ENCODE measurements around the gene TPP2.

DNA sequence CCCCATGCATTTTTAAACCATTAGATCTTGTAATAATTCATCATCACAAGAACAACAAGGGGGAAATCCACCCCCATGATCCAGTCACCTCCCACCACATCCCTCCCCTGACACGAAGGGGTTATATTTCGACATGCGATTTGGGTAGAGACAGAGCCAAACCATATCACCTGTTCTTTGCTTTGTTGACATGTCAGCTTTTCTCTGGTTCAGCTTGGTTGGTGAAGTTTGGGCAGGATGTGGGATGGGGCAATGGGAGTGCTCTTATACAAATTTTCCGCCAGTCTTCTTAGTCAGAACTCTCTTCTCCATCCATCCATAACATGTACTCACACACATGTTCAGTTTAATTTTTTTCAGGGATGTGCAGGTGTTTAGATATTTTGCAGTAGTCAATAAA lies 12.9 kb downstream of the TPP2 start:
- TF ChIP-seq CTCF (IDR thresholded peaks at IDR 0.05), result no peak
- TF ChIP-seq POLR2A (IDR thresholded peaks at IDR 0.05), result no peak

Measured in testis (tissue), 2 donors.